GM12878 (cell line): ENCODE results near the gene MAMDC4.
"Not testable (repeated sequence)": the region's sequence is repeated elsewhere in the genome, so short reads cannot be mapped to it uniquely, and the experiment has no call there.

Experiments used
- ATF2 ChIP-seq: IDR thresholded peaks from 2 replicates; pipeline ENCODE4 v1.6.1; 2012; ENCODE audit warnings: low read length, inconsistent platforms
- EP300 ChIP-seq, 2 experiments: fragments of 150-350 bp in 1 of 2; IDR thresholded peaks; 2 replicates each; pipeline ENCODE4 v1.6.1; 2011 to 2012; ENCODE audit warnings: low read depth in 2 of 2, low read length in 2 of 2, borderline replicate concordance in 1 of 2, improper control_type of control experiment in 1 of 2, inconsistent platforms in 1 of 2; ENCODE audit not compliant: control insufficient read depth in 1 of 2
- HDAC6 ChIP-seq: fragments of 200-600 bp; sonication (generic); IDR thresholded peaks from one replicate; pipeline ENCODE4 v1.8.0; 2017; ENCODE audit warnings: antibody characterized with exemption; ENCODE audit not compliant: unreplicated experiment
- JUND ChIP-seq: IDR thresholded peaks from 2 replicates; pipeline ENCODE4 v1.6.1; 2012; ENCODE audit warnings: low read depth, mild to moderate bottlenecking, low read length, improper control_type of control experiment, moderate library complexity
- NBN ChIP-seq: fragments of 450-650 bp; IDR thresholded peaks from 2 replicates; pipeline ENCODE4 v1.6.1; 2016
- NFXL1 ChIP-seq: fragments of 450-650 bp; IDR thresholded peaks from 2 replicates; pipeline ENCODE4 v1.6.1; 2017; ENCODE audit warnings: antibody characterized with exemption, mild to moderate bottlenecking, borderline replicate concordance
- POLR2AphosphoS5 ChIP-seq: IDR thresholded peaks from 2 replicates; pipeline ENCODE4 v1.6.1; 2011; ENCODE audit warnings: mild to moderate bottlenecking, low read length, inconsistent platforms
- RELA ChIP-seq: fragments of 450-650 bp; IDR thresholded peaks from 2 replicates; pipeline ENCODE4 v1.8.0; 2014; ENCODE audit warnings: borderline replicate concordance; ENCODE audit not compliant: partially characterized antibody
- STAT1 ChIP-seq: fragments of 450-650 bp; conservative IDR thresholded peaks from 2 replicates; pipeline ENCODE4 v1.6.1; 2014; ENCODE audit warnings: antibody characterized with exemption, mild to moderate bottlenecking
- STAT3 ChIP-seq: IDR thresholded peaks from 2 replicates; pipeline ENCODE4 v1.6.1; 2011; ENCODE audit warnings: low read depth, low read length, improper control_type of control experiment
- TF ChIP-seq, protein P1 (sequence below), 3 experiments: IDR thresholded peaks in 2 of 3; conservative IDR thresholded peaks in 1 of 3; 2 replicates each; pipeline ENCODE4 v1.5.1; 2011; ENCODE audit warnings: low read depth in 3 of 3, low read length in 3 of 3, mild to moderate bottlenecking in 3 of 3, control low read depth in 2 of 3, moderate library complexity in 2 of 3, inconsistent platforms in 1 of 3, mixed read lengths in 1 of 3; ENCODE audit not compliant: control insufficient read depth in 2 of 3, insufficient read depth in 1 of 3; ENCODE audit errors: extremely low read depth in 1 of 3
- TF ChIP-seq, protein P2 (sequence below): IDR thresholded peaks from 2 replicates; pipeline ENCODE4 v1.6.1; 2011; ENCODE audit warnings: mild to moderate bottlenecking, low read depth, low read length, moderate library complexity; ENCODE audit not compliant: insufficient replicate concordance

DNA sequence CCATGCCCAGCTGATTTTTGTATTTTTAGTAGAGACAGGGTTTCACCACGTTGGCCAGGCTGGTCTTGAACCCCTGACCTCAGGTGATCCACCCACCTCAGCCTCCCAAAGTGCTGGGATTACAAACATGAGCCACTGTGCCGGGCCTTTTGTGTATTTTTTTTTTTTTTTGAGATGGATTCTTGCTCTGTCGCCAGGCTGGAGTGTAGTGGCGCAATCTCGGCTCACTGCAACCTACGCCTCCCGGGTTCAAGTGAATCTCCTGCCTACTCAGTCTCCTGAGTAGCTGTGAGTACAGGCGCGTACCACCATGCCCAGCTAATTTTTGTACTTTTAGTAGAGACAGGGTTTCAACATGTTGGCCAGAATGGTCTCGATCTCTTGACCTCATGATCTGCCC, 31.5 kb downstream of the MAMDC4 start:
- TF ChIP-seq, protein P1, sequence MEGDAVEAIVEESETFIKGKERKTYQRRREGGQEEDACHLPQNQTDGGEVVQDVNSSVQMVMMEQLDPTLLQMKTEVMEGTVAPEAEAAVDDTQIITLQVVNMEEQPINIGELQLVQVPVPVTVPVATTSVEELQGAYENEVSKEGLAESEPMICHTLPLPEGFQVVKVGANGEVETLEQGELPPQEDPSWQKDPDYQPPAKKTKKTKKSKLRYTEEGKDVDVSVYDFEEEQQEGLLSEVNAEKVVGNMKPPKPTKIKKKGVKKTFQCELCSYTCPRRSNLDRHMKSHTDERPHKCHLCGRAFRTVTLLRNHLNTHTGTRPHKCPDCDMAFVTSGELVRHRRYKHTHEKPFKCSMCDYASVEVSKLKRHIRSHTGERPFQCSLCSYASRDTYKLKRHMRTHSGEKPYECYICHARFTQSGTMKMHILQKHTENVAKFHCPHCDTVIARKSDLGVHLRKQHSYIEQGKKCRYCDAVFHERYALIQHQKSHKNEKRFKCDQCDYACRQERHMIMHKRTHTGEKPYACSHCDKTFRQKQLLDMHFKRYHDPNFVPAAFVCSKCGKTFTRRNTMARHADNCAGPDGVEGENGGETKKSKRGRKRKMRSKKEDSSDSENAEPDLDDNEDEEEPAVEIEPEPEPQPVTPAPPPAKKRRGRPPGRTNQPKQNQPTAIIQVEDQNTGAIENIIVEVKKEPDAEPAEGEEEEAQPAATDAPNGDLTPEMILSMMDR (IDR thresholded peaks at IDR 0.05 in 2 of 3, conservative IDR thresholded peaks at IDR 0.05 in 1 of 3; ENCODE audit: control insufficient read depth in 2 of 3, extremely low read depth in 1 of 3, insufficient read depth in 1 of 3, low read depth in 3 of 3, low read length in 3 of 3) = not testable (repeated sequence)
- TF ChIP-seq, protein P2, sequence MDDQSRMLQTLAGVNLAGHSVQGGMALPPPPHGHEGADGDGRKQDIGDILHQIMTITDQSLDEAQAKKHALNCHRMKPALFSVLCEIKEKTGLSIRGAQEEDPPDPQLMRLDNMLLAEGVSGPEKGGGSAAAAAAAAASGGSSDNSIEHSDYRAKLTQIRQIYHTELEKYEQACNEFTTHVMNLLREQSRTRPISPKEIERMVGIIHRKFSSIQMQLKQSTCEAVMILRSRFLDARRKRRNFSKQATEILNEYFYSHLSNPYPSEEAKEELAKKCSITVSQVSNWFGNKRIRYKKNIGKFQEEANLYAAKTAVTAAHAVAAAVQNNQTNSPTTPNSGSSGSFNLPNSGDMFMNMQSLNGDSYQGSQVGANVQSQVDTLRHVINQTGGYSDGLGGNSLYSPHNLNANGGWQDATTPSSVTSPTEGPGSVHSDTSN = not testable (repeated sequence)
- not testable (repeated sequence) for TF ChIP-seq HDAC6; POLR2AphosphoS5; STAT3; EP300 (IDR thresholded peaks at IDR 0.05; ENCODE audit: borderline replicate concordance in 1 of 2, control insufficient read depth in 1 of 2, low read depth in 2 of 2, low read length in 2 of 2); RELA; JUND; ATF2; NBN; NFXL1; STAT1
